ENCODE data around the gene NRARP.

Gene NRARP

DNA sequence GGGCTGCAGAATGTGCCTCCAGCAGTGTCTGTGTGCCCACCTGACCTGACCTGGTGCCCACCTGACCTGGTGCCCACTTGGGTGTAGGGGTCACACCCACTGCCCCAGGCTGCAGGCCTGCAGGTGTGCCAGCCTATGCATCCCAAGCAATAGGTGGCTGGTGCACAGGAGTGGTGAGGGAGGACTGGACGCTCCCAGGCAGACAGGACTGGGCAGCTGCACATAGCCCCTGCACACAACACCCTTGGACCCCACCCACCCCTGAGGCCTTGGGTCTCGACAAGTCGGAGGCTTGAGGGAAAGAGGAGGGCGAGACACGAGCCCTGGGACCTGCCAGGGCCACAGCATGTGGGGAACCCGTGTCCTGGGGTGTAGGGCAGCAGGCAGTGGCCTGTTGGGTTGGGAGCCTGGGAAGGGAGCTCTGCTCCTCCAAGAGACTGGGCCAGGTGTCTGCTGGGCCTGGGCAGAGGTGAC, 10.8 kb upstream of the NRARP start:
- TF ChIP-seq EZH2 (IDR thresholded peaks at IDR 0.05; ENCODE audit: borderline replicate concordance, low read length): no peak
- TF ChIP-seq, protein P1, sequence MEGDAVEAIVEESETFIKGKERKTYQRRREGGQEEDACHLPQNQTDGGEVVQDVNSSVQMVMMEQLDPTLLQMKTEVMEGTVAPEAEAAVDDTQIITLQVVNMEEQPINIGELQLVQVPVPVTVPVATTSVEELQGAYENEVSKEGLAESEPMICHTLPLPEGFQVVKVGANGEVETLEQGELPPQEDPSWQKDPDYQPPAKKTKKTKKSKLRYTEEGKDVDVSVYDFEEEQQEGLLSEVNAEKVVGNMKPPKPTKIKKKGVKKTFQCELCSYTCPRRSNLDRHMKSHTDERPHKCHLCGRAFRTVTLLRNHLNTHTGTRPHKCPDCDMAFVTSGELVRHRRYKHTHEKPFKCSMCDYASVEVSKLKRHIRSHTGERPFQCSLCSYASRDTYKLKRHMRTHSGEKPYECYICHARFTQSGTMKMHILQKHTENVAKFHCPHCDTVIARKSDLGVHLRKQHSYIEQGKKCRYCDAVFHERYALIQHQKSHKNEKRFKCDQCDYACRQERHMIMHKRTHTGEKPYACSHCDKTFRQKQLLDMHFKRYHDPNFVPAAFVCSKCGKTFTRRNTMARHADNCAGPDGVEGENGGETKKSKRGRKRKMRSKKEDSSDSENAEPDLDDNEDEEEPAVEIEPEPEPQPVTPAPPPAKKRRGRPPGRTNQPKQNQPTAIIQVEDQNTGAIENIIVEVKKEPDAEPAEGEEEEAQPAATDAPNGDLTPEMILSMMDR (IDR thresholded peaks at IDR 0.05; ENCODE audit: low read length): no peak
- 0 out of 2 replicates have a peak, but pooled peaks cover 5% of the 10 kb centered on the region for H3K27me3 ChIP-seq (ENCODE audit: insufficient read depth, low read length)
- no peaks in the 10 kb centered on the region for H3K9me2 ChIP-seq (ENCODE audit: low read depth, low read length)
- H3K4me3 ChIP-seq (ENCODE audit: low read depth, low read length, poor library complexity, severe bottlenecking): no peak overlapping the region
- no peaks in the 10 kb centered on the region for H3K9me3 ChIP-seq (ENCODE audit: low read length)
- no peaks in the 10 kb centered on the region for H3K4me1 ChIP-seq (ENCODE audit: insufficient read depth, low read length, severe bottlenecking)
- H2AFZ ChIP-seq (ENCODE audit: low read length): no peak overlapping the region
- no peak overlapping the region for H3K9ac ChIP-seq (ENCODE audit: low read length)
- H3K36me3 ChIP-seq (ENCODE audit: insufficient read depth, low read length): no peaks in the 10 kb centered on the region
- no peaks in the 10 kb centered on the region for H3K79me2 ChIP-seq (ENCODE audit: insufficient read depth, low read length)
- no peaks in the 10 kb centered on the region for H4K20me1 ChIP-seq (ENCODE audit: insufficient read depth, low read length)
- H3K4me2 ChIP-seq (ENCODE audit: low read length): no peak overlapping the region
- no peak overlapping the region for H3K27ac ChIP-seq (ENCODE audit: low read depth, low read length, poor library complexity, severe bottlenecking)
- no peaks in the 10 kb centered on the region for H3F3A ChIP-seq (ENCODE audit: insufficient read depth, low read length)

DNA sequence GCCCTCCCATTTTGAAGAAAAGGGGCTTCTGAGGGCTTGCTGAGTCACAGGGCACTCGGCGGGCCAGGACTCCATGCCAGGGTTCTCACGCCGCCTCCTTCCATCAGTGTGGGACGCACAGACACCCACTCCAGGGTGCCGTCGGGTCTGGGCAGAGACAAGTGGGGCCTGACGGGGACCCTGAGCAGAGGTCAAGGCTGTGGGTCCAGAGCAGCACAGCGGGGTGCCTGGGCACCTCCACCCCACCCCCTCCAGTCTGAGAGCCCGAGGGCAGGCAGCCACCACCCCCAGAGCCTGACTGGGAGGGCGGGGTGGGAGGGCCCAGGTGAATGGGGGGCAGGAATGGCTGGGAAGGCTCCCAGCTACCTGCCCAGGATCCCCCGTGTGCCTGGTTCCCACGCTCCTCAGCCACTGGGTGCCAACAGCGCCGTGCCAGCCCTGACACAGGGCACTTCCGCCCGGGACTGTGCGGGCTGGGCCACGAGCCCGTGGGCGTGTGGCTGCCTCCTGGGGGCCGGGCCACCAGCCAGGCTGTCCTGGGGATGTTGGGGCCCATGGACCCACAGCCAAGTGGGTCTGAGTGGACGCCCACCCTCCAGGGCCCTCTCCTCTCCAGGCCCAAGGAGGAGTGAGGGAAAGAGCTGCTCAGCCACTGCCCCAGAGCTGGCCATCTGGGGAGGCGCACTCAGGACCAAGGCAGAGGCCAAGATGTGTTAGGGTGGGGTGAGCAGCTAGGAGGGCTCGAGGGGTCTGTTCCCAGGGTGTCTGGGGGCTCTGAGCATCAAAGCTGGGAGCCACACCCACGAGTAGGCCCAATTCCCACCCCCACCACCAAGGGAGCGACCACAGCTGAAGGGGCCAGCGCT, 10.1 kb upstream of the NRARP start:
- Histone ChIP-seq H3K4me2 (ENCODE audit: low read length) (no peak overlapping the region), H3K4me3 (ENCODE audit: low read depth, low read length, poor library complexity, severe bottlenecking) (no peak overlapping the region), H4K20me1 (ENCODE audit: insufficient read depth, low read length) (no peaks in the 10 kb centered on the region), H3F3A (ENCODE audit: insufficient read depth, low read length) (no peaks in the 10 kb centered on the region), H3K9me3 (ENCODE audit: low read length) (no peaks in the 10 kb centered on the region), H2AFZ (ENCODE audit: low read length) (no peak overlapping the region), H3K9me2 (ENCODE audit: low read depth, low read length) (no peaks in the 10 kb centered on the region), H3K36me3 (ENCODE audit: insufficient read depth, low read length) (no peaks in the 10 kb centered on the region), H3K4me1 (ENCODE audit: insufficient read depth, low read length, severe bottlenecking) (no peaks in the 10 kb centered on the region), H3K9ac (ENCODE audit: low read length) (no peak overlapping the region), H3K79me2 (ENCODE audit: insufficient read depth, low read length) (no peaks in the 10 kb centered on the region), H3K27me3 (ENCODE audit: insufficient read depth, low read length) (peaks cover 5% of the 10 kb centered on the region; the same call in 1 of the 2 replicates), H3K27ac (ENCODE audit: low read depth, low read length, poor library complexity, severe bottlenecking) (no peak overlapping the region)
- no peak for TF ChIP-seq EZH2 (IDR thresholded peaks at IDR 0.05; ENCODE audit: borderline replicate concordance, low read length)
- TF ChIP-seq, protein P1 (IDR thresholded peaks at IDR 0.05; ENCODE audit: low read length): no peak

DNA sequence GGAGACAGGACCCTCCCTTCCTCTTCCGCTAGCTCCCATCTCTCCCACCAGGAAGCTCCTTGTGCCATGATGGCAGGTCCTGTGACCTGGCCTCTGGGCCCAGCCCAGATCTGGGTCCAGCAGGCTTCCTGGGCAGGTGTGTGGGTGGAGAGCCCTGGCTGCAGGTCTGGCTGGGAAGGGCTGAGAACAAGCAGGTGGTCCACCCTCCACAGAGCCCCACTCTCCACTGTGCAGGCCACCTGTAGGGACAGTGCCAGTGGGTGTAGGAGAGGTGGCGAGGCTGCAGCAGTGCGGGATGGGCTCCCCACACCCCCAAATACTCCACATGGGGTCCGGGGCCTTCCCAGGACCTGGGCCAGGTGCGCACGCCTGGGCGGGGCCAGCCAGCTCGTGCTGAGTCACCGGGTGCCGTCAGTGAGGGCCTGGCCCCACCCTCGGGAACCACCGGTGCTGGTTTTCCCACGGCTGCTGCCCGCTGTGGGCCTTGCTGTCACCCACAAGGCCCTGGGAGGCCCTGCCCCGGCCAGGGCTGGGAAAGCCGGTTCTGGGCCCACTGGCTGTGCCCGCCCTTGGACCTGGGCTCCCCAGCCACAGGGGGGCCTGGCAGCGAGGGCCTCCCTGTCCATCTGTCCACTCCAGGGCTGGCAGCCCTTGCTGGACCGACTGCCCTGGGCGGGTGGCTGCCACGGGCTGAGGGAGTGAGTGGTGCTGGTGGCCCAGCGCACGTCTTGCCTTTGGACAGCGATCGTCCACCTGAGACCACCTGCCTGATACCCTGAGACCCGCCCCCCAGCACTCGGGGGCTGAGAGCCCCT, 9.3 kb upstream of the NRARP start:
- Histone ChIP-seq H4K20me1 (ENCODE audit: insufficient read depth, low read length) (no peaks in the 10 kb centered on the region), H3K4me2 (ENCODE audit: low read length) (no peak overlapping the region), H3K27me3 (ENCODE audit: insufficient read depth, low read length) (peaks cover 5% of the 10 kb centered on the region; the same call in 1 of the 2 replicates), H3K27ac (ENCODE audit: low read depth, low read length, poor library complexity, severe bottlenecking) (no peak overlapping the region), H3K9me2 (ENCODE audit: low read depth, low read length) (no peaks in the 10 kb centered on the region), H3K4me3 (ENCODE audit: low read depth, low read length, poor library complexity, severe bottlenecking) (no peak overlapping the region), H3K36me3 (ENCODE audit: insufficient read depth, low read length) (no peaks in the 10 kb centered on the region), H3K9ac (ENCODE audit: low read length) (no peak overlapping the region), H2AFZ (ENCODE audit: low read length) (no peak overlapping the region), H3K4me1 (ENCODE audit: insufficient read depth, low read length, severe bottlenecking) (no peaks in the 10 kb centered on the region), H3K79me2 (ENCODE audit: insufficient read depth, low read length) (no peaks in the 10 kb centered on the region), H3K9me3 (ENCODE audit: low read length) (no peaks in the 10 kb centered on the region), H3F3A (ENCODE audit: insufficient read depth, low read length) (no peaks in the 10 kb centered on the region)
- no peak for TF ChIP-seq EZH2 (IDR thresholded peaks at IDR 0.05; ENCODE audit: borderline replicate concordance, low read length)
- TF ChIP-seq, protein P1 (IDR thresholded peaks at IDR 0.05; ENCODE audit: low read length): no peak

All from OCI-LY1 (cell line).